Measurements from ENCODE around the gene BFSP1.

DNA sequence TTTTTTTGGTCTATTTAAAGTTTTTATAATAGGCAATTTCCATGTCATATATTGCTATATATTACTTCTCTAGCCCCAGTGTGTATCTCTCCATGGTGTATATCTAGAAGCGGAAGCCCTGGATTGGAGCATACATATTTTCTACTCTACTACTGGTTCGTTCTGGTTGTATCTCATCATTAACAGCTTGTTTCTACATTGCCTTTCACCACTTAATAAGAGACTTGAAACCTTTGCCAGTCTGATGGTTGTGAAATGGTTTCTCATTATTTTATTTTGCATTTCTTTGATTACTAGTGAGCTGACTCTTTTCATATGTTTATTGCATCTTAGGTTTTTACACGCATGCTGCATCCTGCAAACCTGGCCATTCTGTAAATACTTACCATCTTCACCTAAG lies 42.3 kb upstream of the BFSP1 start:
- no peak for TF ChIP-seq CTCF (conservative IDR thresholded peaks at IDR 0.05 in 1 of 2, IDR thresholded peaks at IDR 0.05 in 1 of 2; ENCODE audit: low read depth in 1 of 2, low read length in 2 of 2)
- TF ChIP-seq EZH2 (IDR thresholded peaks at IDR 0.05; ENCODE audit: low read length, missing control alignments), result no peak

Measured in fibroblast of lung (primary cell).